CD8-positive, alpha-beta memory T cell (primary cell): ENCODE data around the gene AFAP1L2. TPM values are rescaled to one million over a fixed set of nuclear protein-coding genes. Genes with fewer than 3 reads are reported as not detected.

ENCODE experiments used
- CTCF ChIA-PET: fragments of 350-600 bp; sonication (Branson Sonifier 250); formaldehyde crosslinking; loops from one replicate; lab custom pipeline; 2021; ENCODE audit warnings: antibody characterized with exemption; lab: Charles Lee
- POLR2A ChIA-PET: fragments of 350-600 bp; sonication (Branson Sonifier 250); formaldehyde crosslinking; loops from one replicate; lab custom pipeline; 2021; ENCODE audit warnings: antibody characterized with exemption; lab: Charles Lee
- DNase-seq, 5 donors: peaks; one replicate each; pipeline versions ENCODE4 v3.0.0 to v3.0.0-alpha.2; 2020 to 2022; ENCODE audit warnings: mixed read lengths in 1 of 5
- H3K27ac ChIP-seq: one replicate; pipeline ENCODE4 v1.7.0; 2013; ENCODE audit warnings: low read depth, mild to moderate bottlenecking, low read length, moderate library complexity
- H3K27me3 ChIP-seq: 2 replicates; pipeline ENCODE4 v1.7.0; 2013; ENCODE audit warnings: low read length, mild to moderate bottlenecking; ENCODE audit not compliant: insufficient read depth, poor library complexity, severe bottlenecking
- H3K36me3 ChIP-seq: 2 replicates; pipeline ENCODE4 v1.7.0; 2013; ENCODE audit warnings: mild to moderate bottlenecking, low read length, moderate library complexity; ENCODE audit not compliant: insufficient read depth
- H3K4me1 ChIP-seq: 2 replicates; pipeline ENCODE4 v1.7.0; 2013; ENCODE audit warnings: mild to moderate bottlenecking, low read length, moderate library complexity; ENCODE audit not compliant: insufficient read depth
- H3K4me3 ChIP-seq: 2 replicates; pipeline ENCODE4 v1.7.0; 2013; ENCODE audit warnings: mild to moderate bottlenecking, low read length
- H3K9me3 ChIP-seq: 2 replicates; pipeline ENCODE4 v1.7.0; 2013; ENCODE audit warnings: mild to moderate bottlenecking, low read length
- H3K27ac Mint-ChIP-seq, 8 donors: one replicate each; pipeline ENCODE4 v1.8.0; 2020 to 2021; ENCODE audit warnings: mixed read lengths in 8 of 8, mild to moderate bottlenecking in 6 of 8, inconsistent platforms in 3 of 8, moderate library complexity in 3 of 8
- H3K27me3 Mint-ChIP-seq, 2 donors: one replicate each; pipeline ENCODE4 v1.8.0; 2020 to 2021; ENCODE audit warnings: mixed read lengths in 2 of 2, mild to moderate bottlenecking in 1 of 2, moderate library complexity in 1 of 2
- H3K36me3 Mint-ChIP-seq, 3 donors: one replicate each; pipeline ENCODE4 v1.8.0; 2020 to 2021; ENCODE audit warnings: mixed read lengths in 3 of 3, inconsistent platforms in 1 of 3, mild to moderate bottlenecking in 1 of 3
- H3K4me1 Mint-ChIP-seq, 3 donors: one replicate each; pipeline ENCODE4 v1.8.0; 2020 to 2021; ENCODE audit warnings: mixed read lengths in 3 of 3, inconsistent platforms in 1 of 3, mild to moderate bottlenecking in 1 of 3
- H3K4me3 Mint-ChIP-seq, 7 donors: one replicate each; pipeline ENCODE4 v1.8.0; 2020 to 2021; ENCODE audit warnings: mixed read lengths in 7 of 7, mild to moderate bottlenecking in 6 of 7, moderate library complexity in 4 of 7, inconsistent platforms in 2 of 7
- H3K9me3 Mint-ChIP-seq, 5 donors: one replicate each; pipeline ENCODE4 v1.8.0; 2020 to 2022; ENCODE audit warnings: mixed read lengths in 5 of 5, mild to moderate bottlenecking in 3 of 5, moderate library complexity in 2 of 5, inconsistent platforms in 1 of 5
- polyA plus RNA-seq: library from polyadenylated mRNA; unstranded; fragments of 300-500 nt; fragmentation: Illumina TruSeq; gene quantifications from one replicate; pipeline ENCODE4 v1.2.3, GENCODE V29; 2021
- total RNA-seq, 2 experiments: library from RNA; stranded (reverse); gene quantifications; one replicate each; pipeline ENCODE4 v1.2.3, GENCODE V29; 2021

The AFAP1L2 gene
- total and polyA plus RNA-seq, 3 experiments from 2014 or later = 1.6 to 2.9 (median 2.5) TPM

GRCh38 chr10:114405011-114405350 is 679 bp upstream of the AFAP1L2 start:
- no peak overlapping the region for H3K27ac Mint-ChIP-seq
- H3K4me3 ChIP-seq = no peak overlapping the region
- H3K27me3 ChIP-seq = peaks cover 10% of the 10 kb centered on the region
- no peak for DNase-seq
- ChIA-PET POLR2A (no interaction called here), CTCF (no interaction called here)
- no peaks in the 10 kb centered on the region for H3K4me1 ChIP-seq
- no peaks in the 10 kb centered on the region for H3K36me3 Mint-ChIP-seq
- H3K4me1 Mint-ChIP-seq = peaks cover 6 to 16% (median 8%) of the 10 kb centered on the region in 3 donors
- H3K4me3 Mint-ChIP-seq = peak overlapping the region in 1 of 7 donors; percentile 77
- no peaks in the 10 kb centered on the region for H3K36me3 ChIP-seq
- peaks cover 0 to 2% (median 0%) of the 10 kb centered on the region in 5 donors for H3K9me3 Mint-ChIP-seq
- peaks cover 35 to 62% of the 10 kb centered on the region in 2 donors for H3K27me3 Mint-ChIP-seq
- H3K27ac ChIP-seq = no peak overlapping the region
- H3K9me3 ChIP-seq = no peaks in the 10 kb centered on the region

DNA sequence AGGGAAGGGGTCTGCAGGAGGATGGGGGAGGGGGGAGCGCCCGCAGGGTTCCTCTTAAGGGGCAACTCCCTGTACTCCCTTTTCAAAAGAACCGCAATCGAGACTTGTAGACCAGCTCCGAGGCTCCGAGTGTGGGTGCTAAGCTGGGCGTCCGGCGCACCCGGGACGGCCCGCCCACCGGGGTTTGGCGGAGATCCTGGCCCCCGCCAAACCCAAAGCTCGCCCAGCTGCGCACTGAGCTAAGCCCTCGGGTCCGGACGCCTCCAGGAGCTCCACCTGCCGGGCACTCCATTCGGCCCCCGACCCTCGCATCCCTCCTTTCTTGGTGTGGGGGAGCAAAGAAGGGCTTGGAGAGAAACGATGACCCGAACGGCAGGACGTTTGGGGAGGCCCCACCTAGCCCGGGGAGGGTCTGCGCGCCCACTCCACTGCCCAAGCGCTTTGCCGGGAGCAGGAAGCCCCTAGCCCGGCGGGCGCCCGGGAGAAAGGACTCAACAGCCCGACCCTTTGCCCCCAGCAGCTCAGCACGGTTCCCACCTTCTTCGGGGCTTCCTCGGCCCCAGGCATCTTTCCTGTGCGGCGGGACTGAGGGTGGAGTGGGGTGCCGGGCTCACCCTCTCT is 651 bp downstream of the AFAP1L2 start:
- peaks cover 10% of the 10 kb centered on the region for H3K27me3 ChIP-seq
- Mint-ChIP-seq H3K27me3 (peaks cover 31 to 74% of the 10 kb centered on the region in 2 donors), H3K9me3 (peaks cover 0 to 2% (median 0%) of the 10 kb centered on the region in 5 donors), H3K36me3 (no peaks in the 10 kb centered on the region), H3K4me1 (peaks cover 6 to 16% (median 8%) of the 10 kb centered on the region in 3 donors), H3K27ac (no peak overlapping the region), H3K4me3 (peak overlapping the region in 3 of 7 donors; percentile 19 to 34 (median 23))
- POLR2A ChIA-PET = no interaction called here
- H3K9me3 ChIP-seq = no peaks in the 10 kb centered on the region
- H3K4me1 ChIP-seq = no peaks in the 10 kb centered on the region
- no peaks in the 10 kb centered on the region for H3K36me3 ChIP-seq
- no peak for DNase-seq
- H3K27ac ChIP-seq = no peak overlapping the region
- no peak overlapping the region for H3K4me3 ChIP-seq
- CTCF ChIA-PET = no interaction called here

GRCh38 chr10:114402871-114403540 is 1.3 kb downstream of the AFAP1L2 start:
- H3K9me3 Mint-ChIP-seq = peaks cover 0 to 2% (median 0%) of the 10 kb centered on the region in 5 donors
- H3K4me1 Mint-ChIP-seq = peaks cover 6 to 16% (median 8%) of the 10 kb centered on the region in 3 donors
- Histone ChIP-seq H3K27ac (no peak overlapping the region), H3K4me1 (no peaks in the 10 kb centered on the region), H3K27me3 (peaks cover 10% of the 10 kb centered on the region), H3K4me3 (no peak overlapping the region), H3K9me3 (no peaks in the 10 kb centered on the region), H3K36me3 (no peaks in the 10 kb centered on the region)
- CTCF ChIA-PET = no interaction called here
- H3K36me3 Mint-ChIP-seq = no peaks in the 10 kb centered on the region
- no peak for DNase-seq
- peaks cover 31 to 79% of the 10 kb centered on the region in 2 donors for H3K27me3 Mint-ChIP-seq
- no peak overlapping the region for H3K27ac Mint-ChIP-seq
- peak overlapping the region in 3 of 7 donors; percentile 19 to 34 (median 23) for H3K4me3 Mint-ChIP-seq
- POLR2A ChIA-PET = no interaction called here

- Mint-ChIP-seq H3K4me3 (no peak overlapping the region), H3K36me3 (no peaks in the 10 kb centered on the region), H3K4me1 (peaks cover 6 to 16% (median 8%) of the 10 kb centered on the region in 3 donors), H3K27ac (no peak overlapping the region), H3K27me3 (peaks cover 29 to 76% of the 10 kb centered on the region in 2 donors), H3K9me3 (peaks cover 0 to 2% (median 0%) of the 10 kb centered on the region in 5 donors)
- H3K9me3 ChIP-seq = no peaks in the 10 kb centered on the region
- no peaks in the 10 kb centered on the region for H3K4me1 ChIP-seq
- ChIA-PET CTCF (no interaction called here), POLR2A (no interaction called here)
- DNase-seq = no peak
- H3K27me3 ChIP-seq = peaks cover 10% of the 10 kb centered on the region
- no peaks in the 10 kb centered on the region for H3K36me3 ChIP-seq
- H3K4me3 ChIP-seq = no peak overlapping the region
- no peak overlapping the region for H3K27ac ChIP-seq
These were observed 2.1 kb downstream of the AFAP1L2 start for GRCh38 chr10:114402233-114402632.

DNA sequence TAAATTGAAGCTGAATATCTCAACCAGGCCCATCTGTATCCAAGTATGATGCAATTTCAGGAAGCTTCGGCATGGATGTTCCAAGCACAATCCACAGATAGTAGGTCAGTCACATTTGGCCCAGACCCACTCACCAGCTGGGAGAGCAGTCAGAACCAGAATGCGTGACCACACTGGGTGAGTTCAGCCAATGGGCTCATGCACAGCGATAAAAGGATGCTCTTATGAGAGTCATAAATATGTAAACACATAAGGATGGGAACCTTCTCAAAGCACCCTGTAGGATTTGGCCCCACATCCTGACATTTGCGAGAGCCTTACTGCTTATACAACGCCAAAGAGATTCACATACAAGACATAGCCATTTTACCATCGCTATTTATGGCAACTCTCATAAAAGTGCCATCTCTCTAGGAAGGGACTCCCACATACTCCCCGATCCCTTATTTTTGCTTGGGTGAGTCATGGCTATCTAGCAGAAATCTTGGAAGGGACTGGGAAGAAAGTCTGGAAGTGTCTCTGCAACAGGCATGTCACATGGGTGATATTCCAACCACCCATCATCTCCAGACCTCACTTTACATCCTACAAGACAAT is 3.0 kb downstream of the AFAP1L2 start:
- H3K9me3 ChIP-seq = no peaks in the 10 kb centered on the region
- H3K27me3 ChIP-seq = peaks cover 13% of the 10 kb centered on the region
- ChIA-PET CTCF (no interaction called here), POLR2A (no interaction called here)
- Mint-ChIP-seq H3K27ac (no peak overlapping the region), H3K4me1 (peaks cover 6 to 16% (median 8%) of the 10 kb centered on the region in 3 donors), H3K9me3 (peaks cover 0 to 2% (median 0%) of the 10 kb centered on the region in 5 donors), H3K36me3 (no peaks in the 10 kb centered on the region), H3K4me3 (no peak overlapping the region), H3K27me3 (peaks cover 30 to 79% of the 10 kb centered on the region in 2 donors)
- H3K27ac ChIP-seq = no peak overlapping the region
- no peaks in the 10 kb centered on the region for H3K4me1 ChIP-seq
- no peaks in the 10 kb centered on the region for H3K36me3 ChIP-seq
- no peak overlapping the region for H3K4me3 ChIP-seq
- DNase-seq = no peak

DNA sequence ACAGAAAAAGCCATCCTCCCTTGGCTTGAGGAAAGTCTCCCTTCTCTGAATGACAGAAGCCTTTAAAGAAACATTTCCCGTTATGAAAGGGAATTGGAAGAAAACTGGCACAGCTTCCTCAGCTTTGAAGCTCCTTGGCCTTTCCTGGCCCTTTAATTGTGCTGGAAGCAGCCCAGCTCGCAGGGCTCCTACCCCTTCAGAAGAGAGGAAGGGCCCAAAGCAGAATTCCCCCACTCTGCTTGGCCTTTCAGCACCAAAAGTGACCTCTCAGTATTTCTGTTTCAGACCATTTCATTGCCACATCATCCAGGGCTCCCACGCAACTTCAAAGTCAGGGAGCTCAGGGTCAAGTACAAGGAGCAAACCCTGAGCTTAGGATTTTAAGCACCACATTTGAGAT is 4.2 kb downstream of the AFAP1L2 start:
- CTCF ChIA-PET = no interaction called here
- peaks cover 29 to 80% of the 10 kb centered on the region in 2 donors for H3K27me3 Mint-ChIP-seq

GRCh38 chr10:114399576-114399975 is 4.7 kb downstream of the AFAP1L2 start:
- DNase-seq = no peak
- no peak overlapping the region for H3K4me3 ChIP-seq
- H3K27ac Mint-ChIP-seq = no peak overlapping the region
- CTCF ChIA-PET = no interaction called here
- no peaks in the 10 kb centered on the region for H3K9me3 ChIP-seq
- H3K27me3 Mint-ChIP-seq = peaks cover 31 to 80% of the 10 kb centered on the region in 2 donors
- H3K27me3 ChIP-seq = peaks cover 16% of the 10 kb centered on the region
- H3K27ac ChIP-seq = no peak overlapping the region
- no peaks in the 10 kb centered on the region for H3K9me3 Mint-ChIP-seq
- no peak overlapping the region for H3K4me3 Mint-ChIP-seq
- H3K36me3 Mint-ChIP-seq = no peaks in the 10 kb centered on the region
- H3K36me3 ChIP-seq = no peaks in the 10 kb centered on the region
- peaks cover 4 to 9% (median 8%) of the 10 kb centered on the region in 3 donors for H3K4me1 Mint-ChIP-seq
- POLR2A ChIA-PET = no interaction called here
- H3K4me1 ChIP-seq = no peaks in the 10 kb centered on the region

More for the DNA sequence above, 4.2 kb downstream of the AFAP1L2 start:
- Mint-ChIP-seq H3K4me3 (no peak overlapping the region), H3K36me3 (no peaks in the 10 kb centered on the region), H3K27ac (no peak overlapping the region), H3K4me1 (peaks cover 4 to 12% (median 8%) of the 10 kb centered on the region in 3 donors), H3K9me3 (no peaks in the 10 kb centered on the region)
- POLR2A ChIA-PET = no interaction called here
- H3K27me3 ChIP-seq = peaks cover 16% of the 10 kb centered on the region
- no peaks in the 10 kb centered on the region for H3K36me3 ChIP-seq
- DNase-seq = no peak
- H3K4me1 ChIP-seq = no peaks in the 10 kb centered on the region
- no peaks in the 10 kb centered on the region for H3K9me3 ChIP-seq
- no peak overlapping the region for H3K27ac ChIP-seq
- no peak overlapping the region for H3K4me3 ChIP-seq
